ENCODE data around the gene ZSWIM7.

DNA sequence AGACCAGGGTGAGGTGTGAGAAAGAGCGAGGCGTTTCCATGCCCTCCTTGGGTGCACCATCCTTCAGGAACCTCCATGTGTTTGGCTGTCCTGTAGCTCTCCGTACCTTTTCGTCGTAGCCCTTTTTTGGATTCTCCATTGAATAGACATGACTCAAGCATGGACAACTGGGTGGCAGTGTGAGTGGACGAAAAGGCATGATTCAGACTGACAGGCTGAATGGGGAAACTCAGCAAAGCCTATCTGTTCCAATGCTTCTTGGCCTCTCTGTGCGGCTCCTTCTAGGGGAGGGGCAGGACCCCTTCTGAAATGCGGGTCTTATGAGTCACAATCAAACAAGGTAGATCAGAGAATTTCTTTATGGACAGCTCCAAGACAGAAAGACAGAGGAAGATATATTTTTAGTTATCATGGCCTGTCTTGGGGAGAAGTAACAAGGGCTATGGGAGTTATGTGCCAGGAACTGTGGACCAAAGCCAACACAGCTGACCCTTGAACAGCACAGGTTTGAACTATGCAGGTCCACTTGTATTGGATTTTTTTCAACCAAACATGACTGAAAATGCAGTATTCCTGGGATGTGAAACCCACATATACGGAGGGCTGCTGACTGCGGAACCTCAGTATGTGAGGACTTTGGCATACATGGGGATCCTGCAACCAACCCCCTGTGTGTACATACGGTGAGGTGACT, 31.7 kb downstream of the ZSWIM7 start:
- TF ChIP-seq, protein P1, sequence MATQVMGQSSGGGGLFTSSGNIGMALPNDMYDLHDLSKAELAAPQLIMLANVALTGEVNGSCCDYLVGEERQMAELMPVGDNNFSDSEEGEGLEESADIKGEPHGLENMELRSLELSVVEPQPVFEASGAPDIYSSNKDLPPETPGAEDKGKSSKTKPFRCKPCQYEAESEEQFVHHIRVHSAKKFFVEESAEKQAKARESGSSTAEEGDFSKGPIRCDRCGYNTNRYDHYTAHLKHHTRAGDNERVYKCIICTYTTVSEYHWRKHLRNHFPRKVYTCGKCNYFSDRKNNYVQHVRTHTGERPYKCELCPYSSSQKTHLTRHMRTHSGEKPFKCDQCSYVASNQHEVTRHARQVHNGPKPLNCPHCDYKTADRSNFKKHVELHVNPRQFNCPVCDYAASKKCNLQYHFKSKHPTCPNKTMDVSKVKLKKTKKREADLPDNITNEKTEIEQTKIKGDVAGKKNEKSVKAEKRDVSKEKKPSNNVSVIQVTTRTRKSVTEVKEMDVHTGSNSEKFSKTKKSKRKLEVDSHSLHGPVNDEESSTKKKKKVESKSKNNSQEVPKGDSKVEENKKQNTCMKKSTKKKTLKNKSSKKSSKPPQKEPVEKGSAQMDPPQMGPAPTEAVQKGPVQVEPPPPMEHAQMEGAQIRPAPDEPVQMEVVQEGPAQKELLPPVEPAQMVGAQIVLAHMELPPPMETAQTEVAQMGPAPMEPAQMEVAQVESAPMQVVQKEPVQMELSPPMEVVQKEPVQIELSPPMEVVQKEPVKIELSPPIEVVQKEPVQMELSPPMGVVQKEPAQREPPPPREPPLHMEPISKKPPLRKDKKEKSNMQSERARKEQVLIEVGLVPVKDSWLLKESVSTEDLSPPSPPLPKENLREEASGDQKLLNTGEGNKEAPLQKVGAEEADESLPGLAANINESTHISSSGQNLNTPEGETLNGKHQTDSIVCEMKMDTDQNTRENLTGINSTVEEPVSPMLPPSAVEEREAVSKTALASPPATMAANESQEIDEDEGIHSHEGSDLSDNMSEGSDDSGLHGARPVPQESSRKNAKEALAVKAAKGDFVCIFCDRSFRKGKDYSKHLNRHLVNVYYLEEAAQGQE (IDR thresholded peaks at IDR 0.05; ENCODE audit: unreplicated experiment): no peak
- TF ChIP-seq, protein P2, sequence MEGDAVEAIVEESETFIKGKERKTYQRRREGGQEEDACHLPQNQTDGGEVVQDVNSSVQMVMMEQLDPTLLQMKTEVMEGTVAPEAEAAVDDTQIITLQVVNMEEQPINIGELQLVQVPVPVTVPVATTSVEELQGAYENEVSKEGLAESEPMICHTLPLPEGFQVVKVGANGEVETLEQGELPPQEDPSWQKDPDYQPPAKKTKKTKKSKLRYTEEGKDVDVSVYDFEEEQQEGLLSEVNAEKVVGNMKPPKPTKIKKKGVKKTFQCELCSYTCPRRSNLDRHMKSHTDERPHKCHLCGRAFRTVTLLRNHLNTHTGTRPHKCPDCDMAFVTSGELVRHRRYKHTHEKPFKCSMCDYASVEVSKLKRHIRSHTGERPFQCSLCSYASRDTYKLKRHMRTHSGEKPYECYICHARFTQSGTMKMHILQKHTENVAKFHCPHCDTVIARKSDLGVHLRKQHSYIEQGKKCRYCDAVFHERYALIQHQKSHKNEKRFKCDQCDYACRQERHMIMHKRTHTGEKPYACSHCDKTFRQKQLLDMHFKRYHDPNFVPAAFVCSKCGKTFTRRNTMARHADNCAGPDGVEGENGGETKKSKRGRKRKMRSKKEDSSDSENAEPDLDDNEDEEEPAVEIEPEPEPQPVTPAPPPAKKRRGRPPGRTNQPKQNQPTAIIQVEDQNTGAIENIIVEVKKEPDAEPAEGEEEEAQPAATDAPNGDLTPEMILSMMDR (conservative IDR thresholded peaks at IDR 0.05; ENCODE audit: low read depth in 2 of 2): no peak
- TF ChIP-seq EZH2 (IDR thresholded peaks at IDR 0.05; ENCODE audit: low read depth, unreplicated experiment) (no peak), POLR2AphosphoS5 (IDR thresholded peaks at IDR 0.05; ENCODE audit: low read depth) (no peak), EZH2phosphoT487 (IDR thresholded peaks at IDR 0.05; ENCODE audit: unreplicated experiment) (no peak), CREB1 (CRISPR knock-in tag; IDR thresholded peaks at IDR 0.05; ENCODE audit: low read depth) (no peak)
